HEK293T (cell line): Measurements from ENCODE around the gene IVNS1ABP.

Experiments
- ARNT ChIP-seq: fragments of 450-650 bp; IDR thresholded peaks from 2 replicates; pipeline ENCODE4 v1.6.1; 2017; ENCODE audit warnings: mild to moderate bottlenecking
- CTBP1 ChIP-seq: fragments of 450-650 bp; IDR thresholded peaks from 2 replicates; pipeline ENCODE4 v1.6.1; 2016; ENCODE audit warnings: borderline replicate concordance
- FOXA1 ChIP-seq: fragments of 450-650 bp; IDR thresholded peaks from 2 replicates; pipeline ENCODE4 v1.6.1; 2016; ENCODE audit warnings: mild to moderate bottlenecking
- FOXK2 ChIP-seq: fragments of 450-650 bp; IDR thresholded peaks from 2 replicates; pipeline ENCODE4 v1.6.1; 2016; ENCODE audit warnings: mild to moderate bottlenecking
- HDGF ChIP-seq: fragments of 450-650 bp; IDR thresholded peaks from 2 replicates; pipeline ENCODE4 v1.6.1; 2017; ENCODE audit warnings: antibody characterized with exemption, borderline replicate concordance
- NFRKB ChIP-seq: fragments of 450-650 bp; IDR thresholded peaks from 2 replicates; pipeline ENCODE4 v1.6.1; 2016; ENCODE audit warnings: mild to moderate bottlenecking, moderate library complexity
- SP1 ChIP-seq: fragments of 450-650 bp; IDR thresholded peaks from 2 replicates; pipeline ENCODE4 v1.6.1; 2017
- SUZ12 ChIP-seq: fragments of 450-650 bp; IDR thresholded peaks from 2 replicates; pipeline ENCODE4 v1.6.1; 2016; ENCODE audit warnings: mild to moderate bottlenecking
- TARDBP ChIP-seq: fragments of 450-650 bp; IDR thresholded peaks from 2 replicates; pipeline ENCODE4 v1.6.1; 2016
- ZNF384 ChIP-seq: fragments of 450-650 bp; IDR thresholded peaks from 2 replicates; pipeline ENCODE4 v1.6.1; 2016

- TF ChIP-seq FOXA1 (no peak), TARDBP (no peak), ARNT (no peak), CTBP1 (no peak), ZNF384 (no peak), FOXK2 (no peak), HDGF (no peak), NFRKB (no peak), SP1 (no peak), SUZ12 (no peak)
Observed at GRCh38 chr1:185311589-185312225, 5.3 kb downstream of the IVNS1ABP start.
